Hair follicular keratinocyte (primary cell): ENCODE results near the gene PTX3. TPM values are rescaled to one million over a fixed set of nuclear protein-coding genes. Genes with fewer than 3 reads are reported as not detected.

ENCODE experiments used
- total RNA-seq: library from RNA; depleted of rRNA; stranded (reverse); fragments of >200 nt; gene quantifications from 2 replicates; pipeline ENCODE4 v1.2.3, GENCODE V29; 2015

PTX3 gene
- total RNA-seq, result 0.23 and 2.7 TPM in 2 replicates

GRCh38 chr3:157436583-157437291 lies at the start of gene PTX3:
Gene PTX3 (plus strand): TSS chr3:157436850. CDS start chr3:157436934, 84 bp downstream.

Other genes with a start within 250 kb of the PTX3 start
- gene VEPH1, start 66.6 kb downstream of the PTX3 start, total RNA-seq, result 0.08 and 0.34 TPM in 2 replicates